ENCODE results near the gene HABP4.

DNA sequence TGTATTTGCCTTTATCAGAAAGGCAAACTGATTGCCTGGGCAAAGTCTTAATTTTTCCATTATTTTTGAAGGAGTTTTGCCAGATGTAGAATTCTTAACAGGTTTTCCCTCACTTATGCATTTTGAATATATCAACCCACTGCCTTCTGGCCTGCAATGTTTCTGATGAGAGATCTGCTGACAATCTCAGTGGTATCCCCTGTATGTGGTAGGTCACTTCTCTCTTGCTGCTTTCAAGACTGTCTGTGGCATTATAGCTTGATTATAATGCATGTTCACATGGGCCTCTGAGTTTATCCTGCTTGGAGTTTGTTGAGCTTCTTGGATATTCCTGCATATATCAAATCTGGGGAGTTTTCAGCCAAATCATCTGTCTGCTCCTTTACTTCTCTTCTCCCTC is 82.2 kb downstream of the HABP4 start:
- TF ChIP-seq, protein P1, sequence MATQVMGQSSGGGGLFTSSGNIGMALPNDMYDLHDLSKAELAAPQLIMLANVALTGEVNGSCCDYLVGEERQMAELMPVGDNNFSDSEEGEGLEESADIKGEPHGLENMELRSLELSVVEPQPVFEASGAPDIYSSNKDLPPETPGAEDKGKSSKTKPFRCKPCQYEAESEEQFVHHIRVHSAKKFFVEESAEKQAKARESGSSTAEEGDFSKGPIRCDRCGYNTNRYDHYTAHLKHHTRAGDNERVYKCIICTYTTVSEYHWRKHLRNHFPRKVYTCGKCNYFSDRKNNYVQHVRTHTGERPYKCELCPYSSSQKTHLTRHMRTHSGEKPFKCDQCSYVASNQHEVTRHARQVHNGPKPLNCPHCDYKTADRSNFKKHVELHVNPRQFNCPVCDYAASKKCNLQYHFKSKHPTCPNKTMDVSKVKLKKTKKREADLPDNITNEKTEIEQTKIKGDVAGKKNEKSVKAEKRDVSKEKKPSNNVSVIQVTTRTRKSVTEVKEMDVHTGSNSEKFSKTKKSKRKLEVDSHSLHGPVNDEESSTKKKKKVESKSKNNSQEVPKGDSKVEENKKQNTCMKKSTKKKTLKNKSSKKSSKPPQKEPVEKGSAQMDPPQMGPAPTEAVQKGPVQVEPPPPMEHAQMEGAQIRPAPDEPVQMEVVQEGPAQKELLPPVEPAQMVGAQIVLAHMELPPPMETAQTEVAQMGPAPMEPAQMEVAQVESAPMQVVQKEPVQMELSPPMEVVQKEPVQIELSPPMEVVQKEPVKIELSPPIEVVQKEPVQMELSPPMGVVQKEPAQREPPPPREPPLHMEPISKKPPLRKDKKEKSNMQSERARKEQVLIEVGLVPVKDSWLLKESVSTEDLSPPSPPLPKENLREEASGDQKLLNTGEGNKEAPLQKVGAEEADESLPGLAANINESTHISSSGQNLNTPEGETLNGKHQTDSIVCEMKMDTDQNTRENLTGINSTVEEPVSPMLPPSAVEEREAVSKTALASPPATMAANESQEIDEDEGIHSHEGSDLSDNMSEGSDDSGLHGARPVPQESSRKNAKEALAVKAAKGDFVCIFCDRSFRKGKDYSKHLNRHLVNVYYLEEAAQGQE (IDR thresholded peaks at IDR 0.05; ENCODE audit: insufficient read depth in 1 of 2, low read depth in 2 of 2, low read length in 2 of 2) = no peak
- TF ChIP-seq TAF1 (IDR thresholded peaks at IDR 0.05; ENCODE audit: borderline replicate concordance, insufficient read depth, low read length) (no peak), POLR2AphosphoS5 (IDR thresholded peaks at IDR 0.05; ENCODE audit: low read depth, low read length) (no peak)

Data from PFSK-1 (cell line).